PFSK-1 (cell line): ENCODE data around the gene FAM81A.

Experiments used
- FOXP2 ChIP-seq: optimal IDR thresholded peaks from 2 replicates; pipeline ENCODE3; 2011; ENCODE audit warnings: borderline replicate concordance, control low read depth, inconsistent platforms; ENCODE audit not compliant: insufficient read depth; ENCODE audit errors: extremely low read length, extremely low read depth
- POLR2AphosphoS5 ChIP-seq: IDR thresholded peaks from 2 replicates; pipeline ENCODE4 v1.6.1; 2012; ENCODE audit warnings: low read depth, mild to moderate bottlenecking, control low read depth, low read length, moderate library complexity
- REST ChIP-seq, 2 experiments: IDR thresholded peaks; 2 replicates each; pipeline versions ENCODE4 v1.6.1 to v1.8.0; 2011 to 2012; ENCODE audit warnings: low read depth in 2 of 2, low read length in 2 of 2, control low read depth in 1 of 2, inconsistent platforms in 1 of 2, mild to moderate bottlenecking in 1 of 2, moderate library complexity in 1 of 2; ENCODE audit not compliant: insufficient read depth in 1 of 2
- SIN3A ChIP-seq: IDR thresholded peaks from 2 replicates; pipeline ENCODE4 v1.6.1; 2012; ENCODE audit warnings: mild to moderate bottlenecking, low read length, moderate library complexity, borderline replicate concordance; ENCODE audit not compliant: insufficient read depth
- TAF1 ChIP-seq: IDR thresholded peaks from 2 replicates; pipeline ENCODE4 v1.6.1; 2012; ENCODE audit warnings: low read length, control low read depth, borderline replicate concordance; ENCODE audit not compliant: insufficient read depth

The FAM81A gene

GRCh38 chr15:59444081-59444835, 6.3 kb downstream of the FAM81A start:
- TF ChIP-seq TAF1 = no peak
- peak in 1 of 2 experiments; percentile 69; a peak in 1 of 4 replicates for TF ChIP-seq REST (IDR thresholded peaks at IDR 0.05; ENCODE audit: insufficient read depth in 1 of 2, low read depth in 2 of 2, low read length in 2 of 2)

- no peak for TF ChIP-seq SIN3A
- no peak for TF ChIP-seq REST (IDR thresholded peaks at IDR 0.05; ENCODE audit: insufficient read depth in 1 of 2, low read depth in 2 of 2, low read length in 2 of 2)
- TF ChIP-seq TAF1 = no peak
- TF ChIP-seq POLR2AphosphoS5 = no peak
- TF ChIP-seq FOXP2 = no peak
Measured at GRCh38 chr15:59444980-59445545, 7.1 kb downstream of the FAM81A start.

- TF ChIP-seq SIN3A = no peak
- TF ChIP-seq POLR2AphosphoS5 = no peak
- no peak for TF ChIP-seq REST (IDR thresholded peaks at IDR 0.05; ENCODE audit: insufficient read depth in 1 of 2, low read depth in 2 of 2, low read length in 2 of 2)
- no peak for TF ChIP-seq TAF1
- TF ChIP-seq FOXP2 = no peak
Measured at GRCh38 chr15:59446232-59446957, 8.4 kb downstream of the FAM81A start.

GRCh38 chr15:59447367-59447766, 9.4 kb downstream of the FAM81A start:
- no peak for TF ChIP-seq FOXP2
- TF ChIP-seq POLR2AphosphoS5 = no peak
- no peak for TF ChIP-seq TAF1
- no peak for TF ChIP-seq REST (IDR thresholded peaks at IDR 0.05; ENCODE audit: insufficient read depth in 1 of 2, low read depth in 2 of 2, low read length in 2 of 2)
- TF ChIP-seq SIN3A = no peak
